ENCODE results near the gene DCAKD. TPM values are rescaled to one million over a fixed set of nuclear protein-coding genes. Genes with fewer than 3 reads are reported as not detected.

DCAKD gene
- total and polyA plus RNA-seq, 10 of the 15 experiments (the other 5 are each of a cell fraction or from before 2014, with no cell fraction given): 11.6 to 62.7 (median 38.3) TPM

DNA sequence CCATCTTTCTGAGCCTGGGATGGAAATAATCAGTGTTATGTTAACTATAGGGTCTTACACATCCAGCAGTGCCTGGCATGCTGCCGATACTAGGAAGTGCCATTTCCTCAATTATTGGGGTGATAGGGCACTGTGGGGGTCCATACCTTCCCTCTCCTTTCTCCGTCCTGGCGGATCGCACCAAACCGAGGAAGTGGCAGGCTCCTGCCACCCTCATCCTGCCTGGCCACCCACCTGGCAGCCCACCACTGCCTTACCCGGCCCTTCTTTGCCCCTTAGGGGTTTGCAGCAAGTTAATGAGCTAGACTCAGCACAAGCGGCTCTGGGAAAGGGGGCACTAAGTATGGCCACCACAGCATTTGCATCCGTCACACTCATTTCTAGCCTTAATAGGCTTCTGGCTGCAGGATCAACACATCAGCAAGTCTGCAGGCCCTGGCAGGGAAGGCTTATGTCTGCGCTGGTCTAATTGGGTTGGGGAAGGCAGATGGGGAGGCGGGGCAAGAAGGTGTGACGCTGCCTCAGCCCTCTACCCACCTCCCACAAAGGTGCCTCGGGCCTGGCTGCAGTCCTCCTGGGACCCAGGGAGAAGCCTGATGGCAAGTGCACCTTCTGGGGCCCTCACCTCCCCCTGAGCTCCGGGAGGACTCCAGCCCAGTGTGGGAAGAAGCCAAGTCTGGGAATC is 28.6 kb downstream of the DCAKD start:
- whole genome bisulfite sequencing (ENCODE audit: insufficient coverage, insufficient replicate concordance, low lambda C conversion rate, missing lambda C conversion rate): 15% methylated on average over 13 of the region's 13 CpGs
- FAIRE-seq (peak; percentile 27), ATAC-seq (peak; percentile 39), DNase-seq (ENCODE audit: low read depth, low spot score) (peak; percentile 45)
- Histone ChIP-seq H3K27me3 (replicated peaks in 1 of 2; ENCODE audit: control insufficient read depth in 2 of 2, insufficient read depth in 2 of 2, low read length in 1 of 2) (peaks cover 0 to 6% of the 10 kb centered on the region in 2 experiments; a peak in 1 of 4 replicates), H3K9ac (ENCODE audit: control insufficient read depth, insufficient read depth, low read length) (no peak overlapping the region), H3K27ac (ENCODE audit: control insufficient read depth, insufficient read depth) (no peak overlapping the region), H3K4me2 (ENCODE audit: control insufficient read depth, insufficient read depth) (no peak overlapping the region), H4K20me1 (ENCODE audit: control insufficient read depth, insufficient read depth) (no peaks in the 10 kb centered on the region; the same call in none of the 2 replicates), H3K79me2 (ENCODE audit: control insufficient read depth, insufficient read depth, low read length) (no peaks in the 10 kb centered on the region), H3K36me3 (ENCODE audit: control insufficient read depth in 2 of 2, insufficient read depth in 2 of 2, low read length in 1 of 2) (peaks cover 2 to 5% of the 10 kb centered on the region in 2 experiments; a peak in 3 of 4 replicates), H3K4me1 (ENCODE audit: control insufficient read depth, insufficient read depth, low read length) (peaks cover 29% of the 10 kb centered on the region), H3K9me3 (replicated peaks; ENCODE audit: control insufficient read depth, insufficient read depth, low read length) (no peaks in the 10 kb centered on the region), H2AFZ (ENCODE audit: control insufficient read depth, low read depth, low read length) (no peak overlapping the region), H3K4me3 (no peak overlapping the region)
- ChIA-PET RAD21 (ENCODE audit: unreplicated experiment) (interaction anchor here (0.6 to 7.9 kb wide), 9 partner anchors 8 to 115 kb away, joined by 3 to 82 read pairs (median 5); no protein-coding TSS in a partner anchor), CTCF (interaction anchor here (0.6 to 9.5 kb wide), 23 partner anchors 9 to 123 kb away, joined by 3 to 156 read pairs (median 5); partner anchors contain the start of genes ACBD4, GFAP, NMT1 and PLCD3), POLR2A (interaction anchor here (0.6 to 3.8 kb wide), 3 partner anchors 26 to 1254 kb away, joined by 4 to 33 read pairs (median 10); no protein-coding TSS in a partner anchor), SMC1A (ENCODE audit: uncharacterized antibody, unreplicated experiment) (interaction anchor here (0.9 to 5.3 kb wide), 12 partner anchors 11 to 129 kb away, joined by 3 to 90 read pairs (median 4); partner anchors contain the start of gene EFTUD2)
- intact Hi-C loops (cut with micrococcal nuclease; ENCODE audit: unreplicated experiment) (loop anchor here (1.0 to 5.0 kb wide), 5 partner anchors 26 to 245 kb away; partner anchors contain the start of genes C1QL1 and PLCD3), in situ Hi-C loops (cut with MboI) (loop anchor here (10.0 kb wide), 1 partner anchor 98 kb away; no protein-coding TSS in a partner anchor)
- no TSS peak for BruUV-seq (replicated peaks)
- TF ChIP-seq JUNB (IDR thresholded peaks at IDR 0.05) (peak; percentile 14; the same call in 1 of the 2 replicates), MTA2 (IDR thresholded peaks at IDR 0.05; ENCODE audit: low read depth) (0 out of 2 replicates have a peak, but pooled peaks have one; percentile 15), POU2F2 (IDR thresholded peaks at IDR 0.05; ENCODE audit: borderline replicate concordance, low read depth, low read length) (peak; percentile 97; the same call in 2 of the 3 replicates), ZNF687 (IDR thresholded peaks at IDR 0.05) (peak; percentile 42; the same call in 1 of the 2 replicates), POLR2AphosphoS2 (IDR thresholded peaks at IDR 0.05; ENCODE audit: low read depth, low read length) (0 out of 2 replicates have a peak, but pooled peaks have one; percentile 20), BHLHE40 (IDR thresholded peaks at IDR 0.05; ENCODE audit: borderline replicate concordance in 1 of 2, low read depth in 2 of 2, low read length in 1 of 2) (0 out of 4 replicates have a peak, but pooled peaks of 1 of the 2 experiments have one; percentile 8), EP300 (IDR thresholded peaks at IDR 0.05; ENCODE audit: borderline replicate concordance in 1 of 2, control insufficient read depth in 1 of 2, low read depth in 2 of 2, low read length in 2 of 2) (0 out of 4 replicates have a peak, but pooled peaks of 1 of the 2 experiments have one; percentile 10), SUPT20H (IDR thresholded peaks at IDR 0.05; ENCODE audit: borderline replicate concordance, control insufficient read depth, low read depth, low read length) (no peak), SUZ12 (IDR thresholded peaks at IDR 0.05; ENCODE audit: unreplicated experiment) (no peak), DPF2 (IDR thresholded peaks at IDR 0.05) (peak; percentile 37; the same call in 1 of the 2 replicates), SRF (IDR thresholded peaks at IDR 0.05; ENCODE audit: low read depth in 2 of 2, low read length in 2 of 2) (0 out of 4 replicates have a peak, but pooled peaks of 1 of the 2 experiments have one; percentile 55), SMC3 (IDR thresholded peaks at IDR 0.05; ENCODE audit: borderline replicate concordance, low read length) (no peak), JUND (IDR thresholded peaks at IDR 0.05; ENCODE audit: low read depth, low read length) (0 out of 2 replicates have a peak, but pooled peaks have one; percentile 7), IKZF2 (IDR thresholded peaks at IDR 0.05) (peak in 1 of 2 experiments; percentile 18; a peak in 1 of 4 replicates), POLR2A (IDR thresholded peaks at IDR 0.05; ENCODE audit: low read depth, low read length) (peak; percentile 29; the same call in 1 of the 2 replicates), IRF4 (IDR thresholded peaks at IDR 0.05; ENCODE audit: low read depth, low read length) (0 out of 2 replicates have a peak, but pooled peaks have one; percentile 40), GATAD2B (conservative IDR thresholded peaks at IDR 0.05; ENCODE audit: low read depth) (no peak), ZBED1 (IDR thresholded peaks at IDR 0.05; ENCODE audit: borderline replicate concordance) (no peak), BCL11A (IDR thresholded peaks at IDR 0.05; ENCODE audit: low read depth, low read length) (peak; percentile 37; the same call in 1 of the 2 replicates), RUNX3 (IDR thresholded peaks at IDR 0.05; ENCODE audit: low read length) (peak; percentile 58)
